HG02678 (cell line): ENCODE data around the gene MRPS34.

Experiments used
- ATAC-seq: cut with Tn5 transposase; IDR thresholded peaks from one replicate; pipeline ENCODE4 v1.9.1; 2021; ENCODE audit warnings: mild to moderate bottlenecking, moderate library complexity; ENCODE audit not compliant: unreplicated experiment

Gene MRPS34

DNA sequence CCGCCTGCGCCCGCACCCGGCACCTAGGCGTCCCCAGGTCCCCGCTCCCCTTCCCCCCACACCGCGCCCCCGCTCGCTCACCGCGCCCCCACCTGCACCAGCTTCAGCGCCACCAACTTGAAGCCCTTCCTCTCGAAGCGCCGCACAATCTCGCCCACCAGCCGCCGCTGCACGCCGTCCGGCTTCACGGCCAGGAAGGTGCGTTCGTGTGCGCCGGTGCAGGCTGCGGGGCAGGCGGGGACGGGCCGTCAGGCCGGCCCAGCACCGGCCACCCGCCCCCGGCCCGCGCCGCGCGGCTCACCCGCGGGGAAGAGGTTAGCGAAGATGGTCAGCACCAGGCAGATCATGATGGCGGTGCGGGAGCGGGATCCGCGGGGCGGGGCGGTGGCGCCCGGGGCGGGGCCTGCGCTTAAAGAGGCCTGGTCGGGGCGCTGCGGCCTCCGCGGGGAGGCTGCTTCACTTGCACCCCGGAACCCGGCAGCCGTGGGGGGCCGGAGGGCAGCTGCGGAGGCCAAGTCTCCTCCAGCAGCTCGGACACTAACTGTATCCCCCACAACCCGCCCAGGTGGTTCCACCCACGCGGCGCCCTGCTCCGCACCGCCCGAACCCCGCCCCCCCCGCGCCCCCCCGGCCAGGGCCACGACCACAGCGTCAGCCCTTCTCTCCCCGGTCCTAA, 1.6 kb downstream of the MRPS34 start, which contains the start of gene NME3:
Gene NME3 (minus strand): TSS at position 356 of the 676 bp plus-strand sequence. CDS start 9 bp downstream, at position 347.
- no peak for ATAC-seq

- ATAC-seq: no peak
These were observed 2.4 kb downstream of the MRPS34 start for GRCh38 chr16:1770328-1771187.

DNA sequence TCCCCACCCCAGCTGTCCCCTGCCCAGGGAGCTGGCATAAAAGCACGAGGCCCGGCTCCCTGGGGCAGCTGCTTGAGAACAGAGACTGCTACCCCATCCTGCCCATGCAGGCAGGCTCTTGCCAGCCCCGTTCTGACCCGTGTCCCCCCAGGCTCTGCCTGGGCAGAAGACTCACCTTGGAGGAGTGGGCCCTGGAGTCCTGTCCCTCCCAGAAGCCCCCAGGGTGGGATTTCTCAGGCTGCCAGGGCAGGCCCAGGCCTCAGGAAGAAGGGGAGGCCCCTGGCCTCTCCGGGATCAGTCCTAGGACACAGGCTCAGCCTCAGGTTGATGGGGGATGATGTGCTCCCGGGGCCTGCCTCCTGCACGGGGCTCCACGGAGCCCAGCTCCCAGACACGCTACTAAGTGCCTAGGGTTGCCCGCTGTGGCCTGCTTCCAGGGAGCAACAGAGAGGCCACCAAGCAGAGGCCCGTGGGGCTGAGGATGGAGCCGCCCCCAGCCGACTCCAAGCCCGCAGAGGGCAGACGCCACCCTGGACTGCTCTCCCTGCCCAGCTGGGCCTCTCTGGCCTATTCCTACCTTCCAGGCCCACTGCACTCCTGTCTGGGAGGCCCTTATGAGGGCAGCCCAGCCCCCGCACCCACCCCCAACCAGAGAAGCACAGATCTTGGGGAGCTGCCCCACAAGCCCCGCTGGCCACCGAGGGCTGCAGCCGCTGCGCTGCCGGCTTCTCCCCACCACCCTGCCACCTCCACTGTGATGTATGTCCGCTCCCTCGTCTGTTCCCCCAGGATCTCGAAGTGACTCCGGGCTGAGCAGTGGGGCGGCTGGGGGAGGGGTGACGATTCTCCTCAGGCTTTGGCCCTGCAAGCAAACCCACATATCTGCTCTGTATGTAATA, 3.3 kb downstream of the MRPS34 start:
- ATAC-seq: no peak

DNA sequence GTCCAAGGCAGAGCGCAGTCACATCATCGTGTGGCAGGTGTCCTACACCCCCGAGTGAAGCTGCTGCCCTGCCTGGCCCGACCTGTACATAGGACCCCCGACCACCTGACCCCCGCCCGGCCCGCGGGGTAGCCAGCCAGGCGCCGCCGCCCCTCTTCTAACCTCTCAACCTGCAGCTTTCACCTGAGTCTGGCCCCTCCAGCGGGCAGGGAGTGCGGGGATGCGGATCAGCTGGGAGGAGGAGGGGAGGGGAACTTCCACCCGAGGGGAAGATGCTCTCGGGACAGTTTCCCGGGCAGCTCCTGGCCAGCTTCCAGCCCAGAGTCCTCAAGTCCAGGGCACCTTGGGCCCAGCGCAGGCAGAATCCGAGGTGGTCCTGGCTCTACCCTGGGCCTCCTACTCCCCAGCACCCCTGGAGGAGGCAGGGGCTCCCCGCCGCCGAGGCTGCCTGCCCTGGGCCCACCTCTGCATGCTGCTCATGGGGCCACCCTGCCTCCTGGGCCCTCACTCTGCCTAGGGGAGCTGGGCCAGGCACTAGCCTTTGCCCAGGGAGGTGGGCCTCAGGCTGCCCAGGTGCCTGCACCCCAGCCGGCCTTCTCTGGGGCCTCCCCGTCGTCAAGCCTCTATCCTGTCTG, 4.0 kb downstream of the MRPS34 start:
- no peak for ATAC-seq

GRCh38 chr16:1768061-1768766, 4.7 kb downstream of the MRPS34 start:
- no peak for ATAC-seq

DNA sequence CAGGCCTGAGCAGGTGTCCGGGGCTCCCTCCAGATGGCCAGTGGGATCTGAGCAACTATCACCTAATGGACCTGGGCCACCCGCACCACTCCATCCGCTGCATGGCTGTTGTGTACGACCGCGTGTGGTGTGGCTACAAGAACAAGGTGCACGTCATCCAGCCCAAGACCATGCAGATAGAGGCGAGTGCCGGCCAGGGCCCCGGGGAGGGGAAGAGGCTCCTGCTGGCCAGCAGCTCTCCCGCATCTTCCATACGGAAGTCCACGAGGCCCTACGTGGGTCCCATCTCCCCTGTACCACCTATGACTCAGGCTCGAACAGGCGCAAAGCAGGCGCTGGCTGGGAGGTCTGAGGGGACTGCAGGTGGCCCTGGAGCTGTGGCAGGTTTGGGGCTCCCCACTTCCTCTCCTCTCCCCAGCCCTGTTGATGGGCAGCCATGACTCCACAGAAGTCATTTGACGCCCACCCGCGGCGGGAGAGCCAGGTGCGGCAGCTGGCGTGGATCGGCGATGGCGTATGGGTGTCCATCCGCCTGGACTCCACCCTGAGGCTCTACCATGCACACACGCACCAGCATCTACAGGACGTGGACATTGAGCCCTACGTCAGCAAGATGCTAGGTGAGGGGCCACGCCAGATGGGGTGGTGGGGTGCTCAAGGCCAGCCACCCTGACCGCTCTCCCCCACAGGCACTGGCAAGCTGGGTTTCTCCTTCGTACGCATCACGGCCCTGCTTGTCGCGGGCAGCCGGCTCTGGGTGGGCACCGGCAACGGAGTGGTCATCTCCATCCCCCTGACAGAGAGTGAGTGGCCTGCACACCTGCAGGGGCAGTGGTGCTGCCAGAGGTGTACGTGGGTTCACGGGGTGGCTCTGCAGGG, 5.6 kb downstream of the MRPS34 start:
- ATAC-seq: no peak

- ATAC-seq: no peak
These were observed 6.2 kb downstream of the MRPS34 start for GRCh38 chr16:1766701-1767100.

- no peak for ATAC-seq
These were observed 6.7 kb downstream of the MRPS34 start for GRCh38 chr16:1766231-1766630.

DNA sequence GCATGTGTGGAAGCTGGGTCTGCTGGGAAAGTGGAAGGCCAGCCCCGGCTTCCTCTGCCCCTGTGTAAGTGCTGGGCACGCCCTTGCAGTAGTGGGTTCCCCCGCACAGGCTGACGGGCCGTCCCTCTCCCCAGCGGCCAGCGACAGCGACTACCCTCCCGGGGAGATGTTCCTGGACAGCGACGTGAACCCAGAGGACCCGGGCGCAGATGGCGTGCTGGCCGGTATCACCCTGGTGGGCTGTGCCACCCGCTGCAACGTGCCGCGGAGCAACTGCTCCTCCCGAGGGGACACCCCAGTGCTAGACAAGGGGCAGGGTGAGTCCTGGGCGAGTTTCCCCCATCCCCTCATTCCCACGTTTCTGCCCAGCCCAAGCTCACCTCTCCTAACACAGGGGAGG, 7.1 kb downstream of the MRPS34 start:
- ATAC-seq: no peak

GRCh38 chr16:1764971-1765370, 8.0 kb downstream of the MRPS34 start:
- no peak for ATAC-seq

- no peak for ATAC-seq
These were observed 9.1 kb downstream of the MRPS34 start for GRCh38 chr16:1763521-1764511.

DNA sequence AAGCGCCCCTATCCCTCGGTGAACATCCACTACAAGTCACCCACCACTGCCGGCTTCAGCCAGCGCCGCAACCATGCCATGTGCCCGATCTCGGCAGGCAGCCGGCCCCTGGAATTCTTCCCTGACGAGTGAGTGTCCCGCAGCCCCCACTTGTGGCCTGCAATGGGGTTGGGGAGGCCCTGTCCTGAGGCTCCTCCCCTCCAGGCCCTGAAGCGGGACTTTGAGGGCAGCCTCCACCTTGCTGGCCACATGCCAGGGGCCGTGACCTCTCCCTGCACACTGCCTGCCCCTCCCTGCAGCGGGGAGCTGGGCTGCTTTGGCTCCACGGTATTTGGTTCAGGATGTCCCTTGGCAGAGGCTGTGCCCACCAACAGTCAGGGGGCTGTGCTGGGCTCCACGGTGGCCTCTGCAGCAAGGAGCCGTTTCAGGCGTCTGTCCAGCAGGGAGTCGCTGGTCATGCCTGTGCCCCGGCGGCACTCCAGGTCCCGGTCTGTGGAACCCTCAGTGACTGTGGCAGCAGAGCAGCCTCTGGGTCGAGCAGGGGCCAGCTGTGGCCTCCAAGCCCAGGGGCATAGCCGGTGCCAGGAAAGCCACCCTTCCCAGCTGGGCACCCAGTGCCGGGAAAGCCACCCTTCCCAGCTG, 9.9 kb downstream of the MRPS34 start:
- ATAC-seq: no peak

- ATAC-seq: no peak
These were observed 10.6 kb downstream of the MRPS34 start for GRCh38 chr16:1762196-1762878.

GRCh38 chr16:1761751-1762150, 11.2 kb downstream of the MRPS34 start:
- ATAC-seq: no peak

- ATAC-seq: no peak
These were observed 12.0 kb downstream of the MRPS34 start for GRCh38 chr16:1760911-1761310.

- ATAC-seq: no peak
These were observed 13.4 kb downstream of the MRPS34 start for GRCh38 chr16:1759511-1759910.

GRCh38 chr16:1758923-1759322, 14.0 kb downstream of the MRPS34 start:
- no peak for ATAC-seq
